Immature natural killer cell (primary cell): ENCODE data around the gene PRAC2. TPM values are rescaled to one million over a fixed set of nuclear protein-coding genes. Genes with fewer than 3 reads are reported as not detected.

Experiments used
- DNase-seq, 3 donors: peaks; one replicate each; pipeline ENCODE4 v3.0.0; 2022; ENCODE audit warnings: mixed read lengths in 1 of 3
- H3K27ac Mint-ChIP-seq, 6 donors: one replicate each; pipeline ENCODE4 v1.8.0; 2020; ENCODE audit warnings: mixed read lengths in 6 of 6, mild to moderate bottlenecking in 5 of 6, inconsistent platforms in 4 of 6, moderate library complexity in 3 of 6
- H3K27me3 Mint-ChIP-seq, 3 donors: one replicate each; pipeline ENCODE4 v1.8.0; 2020 to 2021; ENCODE audit warnings: low read depth in 3 of 3, mild to moderate bottlenecking in 3 of 3, mixed read lengths in 3 of 3, moderate library complexity in 3 of 3, inconsistent platforms in 1 of 3
- H3K36me3 Mint-ChIP-seq, 3 donors: one replicate each; pipeline ENCODE4 v1.8.0; 2020; ENCODE audit warnings: mixed read lengths in 3 of 3, inconsistent platforms in 2 of 3, mild to moderate bottlenecking in 2 of 3
- H3K4me1 Mint-ChIP-seq, 2 donors: one replicate each; pipeline ENCODE4 v1.8.0; 2020; ENCODE audit warnings: inconsistent platforms in 2 of 2, mild to moderate bottlenecking in 2 of 2, mixed read lengths in 2 of 2, moderate library complexity in 1 of 2
- H3K4me3 Mint-ChIP-seq, 5 donors: one replicate each; pipeline ENCODE4 v1.8.0; 2020; ENCODE audit warnings: mild to moderate bottlenecking in 5 of 5, mixed read lengths in 5 of 5, inconsistent platforms in 3 of 5, moderate library complexity in 3 of 5
- H3K9me3 Mint-ChIP-seq, 6 donors: one replicate each; pipeline ENCODE4 v1.8.0; 2020; ENCODE audit warnings: mild to moderate bottlenecking in 6 of 6, mixed read lengths in 6 of 6, inconsistent platforms in 4 of 6, moderate library complexity in 3 of 6
- polyA plus RNA-seq, 3 donors: library from polyadenylated mRNA; unstranded; fragments of 300-500 nt; fragmentation: Illumina TruSeq; gene quantifications; one replicate each; pipeline ENCODE4 v1.2.3, GENCODE V29; 2021

Gene PRAC2
- polyA plus RNA-seq, 3 donors from 2014 or later, result not detected

DNA sequence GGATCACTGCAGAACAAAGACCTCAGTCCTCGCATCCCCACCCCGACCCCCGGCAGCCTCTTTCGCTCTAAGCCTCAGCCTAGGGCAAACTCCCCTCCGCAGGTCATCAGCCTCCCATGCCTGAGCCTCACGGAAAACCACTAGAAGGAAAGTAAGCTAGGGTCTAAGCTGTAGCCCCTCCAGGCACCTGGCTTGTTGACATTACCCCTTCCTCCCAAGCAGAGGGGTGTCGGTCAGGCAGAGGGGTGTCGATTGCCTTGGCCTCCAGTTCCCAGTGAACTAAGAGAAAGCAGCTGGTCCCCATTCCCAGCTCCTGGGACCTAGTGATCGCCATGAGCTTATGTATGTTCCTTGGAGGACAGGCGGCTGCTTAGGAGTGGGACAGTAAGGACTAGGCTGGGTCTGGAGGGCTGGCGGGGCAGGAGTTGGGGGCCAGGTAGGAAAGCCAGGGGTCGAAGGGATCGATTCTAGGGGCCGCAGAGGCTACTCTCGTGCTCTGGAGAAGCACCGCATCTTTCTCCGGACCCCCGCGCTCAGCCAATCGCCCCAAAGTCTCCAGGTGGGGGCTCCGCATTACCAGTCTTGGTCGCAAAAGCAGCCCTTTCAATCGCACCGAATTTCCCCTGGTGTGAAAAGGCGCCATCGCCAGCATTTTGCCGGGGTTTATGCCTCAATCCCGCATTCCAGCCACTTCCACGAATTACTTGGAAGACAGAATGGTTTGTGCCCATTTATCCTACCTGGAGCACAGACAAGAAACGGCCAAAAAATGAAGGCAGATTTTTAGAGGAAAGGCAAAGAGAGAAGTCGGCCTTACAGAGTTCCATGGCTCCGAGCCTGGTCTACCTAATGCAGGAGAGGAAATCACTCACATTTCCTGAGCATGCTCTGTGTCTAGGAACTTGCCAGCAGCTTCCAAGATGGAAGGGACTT is 26.9 kb downstream of the PRAC2 start:
- Mint-ChIP-seq H3K27ac (no peak overlapping the region), H3K4me3 (peak overlapping the region in 1 of 5 donors; percentile 12)

DNA sequence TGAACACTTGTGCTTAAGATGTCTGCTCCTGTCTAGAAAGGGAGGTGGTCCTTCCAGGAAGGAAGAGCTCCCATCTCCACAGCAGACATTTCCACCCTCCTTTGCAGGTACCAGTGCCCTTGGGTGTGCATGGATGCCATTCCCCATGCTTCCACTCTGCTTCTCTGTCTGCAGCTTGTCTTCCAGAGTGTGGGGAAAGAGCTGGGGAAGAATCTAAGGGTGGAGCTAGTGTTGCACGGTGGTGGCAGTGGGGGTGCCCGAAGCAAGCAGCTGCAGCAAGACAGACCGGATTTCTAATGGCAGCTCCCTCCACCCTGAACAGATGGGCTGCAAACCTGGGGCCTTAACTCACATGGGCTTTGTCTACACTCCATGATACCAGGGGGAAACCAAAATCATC is 28.2 kb downstream of the PRAC2 start:
- Mint-ChIP-seq H3K4me1 (peaks cover 5 to 6% of the 10 kb centered on the region in 2 donors), H3K9me3 (peaks cover 0 to 1% (median 0%) of the 10 kb centered on the region in 6 donors), H3K27me3 (peaks cover 40 to 73% (median 67%) of the 10 kb centered on the region in 3 donors), H3K36me3 (no peaks in the 10 kb centered on the region), H3K4me3 (no peak overlapping the region), H3K27ac (no peak overlapping the region)
- DNase-seq, result no peak

More for the DNA sequence above, 26.9 kb downstream of the PRAC2 start:
- Mint-ChIP-seq H3K36me3 (no peaks in the 10 kb centered on the region), H3K4me1 (peaks cover 5 to 6% of the 10 kb centered on the region in 2 donors), H3K9me3 (peaks cover 0 to 1% (median 0%) of the 10 kb centered on the region in 6 donors), H3K27me3 (peaks cover 42 to 71% (median 70%) of the 10 kb centered on the region in 3 donors)
- DNase-seq, result no peak

DNA sequence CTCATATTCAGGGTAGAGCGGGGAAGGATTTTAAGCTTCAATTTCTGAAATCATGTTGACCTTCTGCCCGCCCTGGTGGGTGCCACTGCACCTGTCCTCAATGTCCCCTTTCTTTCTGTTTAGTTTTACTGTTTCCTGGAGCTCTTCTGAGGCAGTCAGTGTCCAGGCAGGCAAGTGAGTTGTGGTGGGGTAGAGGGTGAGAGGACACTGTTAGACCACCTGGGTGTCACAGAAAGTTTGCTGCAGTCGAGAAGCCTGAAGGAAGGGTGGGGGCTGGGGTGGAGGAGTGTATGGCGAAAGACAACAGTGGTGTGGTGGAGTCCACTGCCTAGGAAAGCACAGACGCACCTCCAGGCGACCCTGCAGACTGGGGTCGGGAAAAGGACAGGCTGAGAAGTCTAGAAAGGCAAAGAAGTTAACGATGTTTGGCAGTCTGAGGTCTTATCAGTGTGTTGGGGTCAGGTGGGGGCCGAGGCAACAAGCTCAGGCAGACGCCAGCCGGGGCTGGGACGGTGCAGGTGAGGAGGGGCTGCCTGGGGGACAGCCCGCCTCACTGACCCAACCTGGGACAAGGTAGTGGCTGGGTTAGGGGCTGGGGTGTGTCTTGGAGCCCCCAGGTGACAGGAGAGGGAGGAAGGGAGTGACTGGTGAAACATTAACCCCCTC is 28.9 kb downstream of the PRAC2 start:
- H3K27ac Mint-ChIP-seq, result no peak overlapping the region
- peaks cover 0 to 1% (median 0%) of the 10 kb centered on the region in 6 donors for H3K9me3 Mint-ChIP-seq
- no peak overlapping the region for H3K4me3 Mint-ChIP-seq
- DNase-seq, result no peak
- H3K4me1 Mint-ChIP-seq, result peaks cover 0 to 4% of the 10 kb centered on the region in 2 donors
- no peaks in the 10 kb centered on the region for H3K36me3 Mint-ChIP-seq
- H3K27me3 Mint-ChIP-seq, result peaks cover 42 to 70% (median 61%) of the 10 kb centered on the region in 3 donors

DNA sequence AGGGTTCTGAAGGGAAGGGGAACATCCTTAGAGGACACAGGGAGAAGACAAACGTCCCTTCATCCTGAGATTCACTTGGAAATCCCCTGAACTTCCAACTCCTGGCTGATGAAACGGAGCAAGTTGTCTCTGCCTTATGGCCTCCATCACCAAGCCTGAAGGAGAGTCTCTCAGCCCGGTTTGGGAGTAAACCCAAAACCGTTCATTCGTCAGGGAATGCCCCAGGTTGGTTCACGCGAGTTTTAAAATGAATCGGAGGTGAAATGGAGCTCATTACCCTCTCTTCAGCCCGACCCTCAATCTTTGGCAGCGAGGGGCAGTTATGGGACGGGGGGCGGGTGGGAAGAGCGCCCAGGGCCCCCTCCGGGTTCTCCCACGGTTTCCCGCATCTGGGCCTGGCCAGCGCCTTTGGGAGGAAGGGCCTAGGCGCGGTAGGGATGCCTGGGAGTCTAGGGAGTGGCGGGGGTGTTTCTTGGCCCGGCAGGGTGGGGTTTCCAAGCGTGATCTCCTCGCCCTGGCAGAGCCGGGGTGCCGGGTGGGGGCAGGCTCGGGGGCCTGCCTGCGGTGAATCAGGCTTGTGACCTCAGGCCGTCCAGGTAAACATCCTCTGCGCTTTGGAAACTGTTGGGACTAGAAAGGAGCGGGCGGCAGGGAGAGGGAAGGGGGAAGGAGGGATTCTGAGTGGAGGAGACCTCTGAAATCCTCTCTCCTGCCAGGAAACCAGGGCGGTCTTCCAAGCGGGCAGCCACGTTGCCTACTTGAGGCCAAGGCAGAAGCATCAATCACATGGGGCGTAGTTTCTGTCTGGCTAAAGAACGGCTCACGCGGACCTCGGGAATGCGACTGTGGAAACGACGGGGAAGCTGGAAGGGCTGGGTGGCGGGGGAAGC is 29.7 kb downstream of the PRAC2 start:
- H3K4me1 Mint-ChIP-seq, result no peaks in the 10 kb centered on the region
- H3K4me3 Mint-ChIP-seq, result peak overlapping the region in 1 of 5 donors; percentile 9
- peaks cover 0 to 1% (median 0%) of the 10 kb centered on the region in 6 donors for H3K9me3 Mint-ChIP-seq
- peaks cover 47 to 68% (median 58%) of the 10 kb centered on the region in 3 donors for H3K27me3 Mint-ChIP-seq
- no peak for DNase-seq
- no peak overlapping the region for H3K27ac Mint-ChIP-seq
- no peaks in the 10 kb centered on the region for H3K36me3 Mint-ChIP-seq

DNA sequence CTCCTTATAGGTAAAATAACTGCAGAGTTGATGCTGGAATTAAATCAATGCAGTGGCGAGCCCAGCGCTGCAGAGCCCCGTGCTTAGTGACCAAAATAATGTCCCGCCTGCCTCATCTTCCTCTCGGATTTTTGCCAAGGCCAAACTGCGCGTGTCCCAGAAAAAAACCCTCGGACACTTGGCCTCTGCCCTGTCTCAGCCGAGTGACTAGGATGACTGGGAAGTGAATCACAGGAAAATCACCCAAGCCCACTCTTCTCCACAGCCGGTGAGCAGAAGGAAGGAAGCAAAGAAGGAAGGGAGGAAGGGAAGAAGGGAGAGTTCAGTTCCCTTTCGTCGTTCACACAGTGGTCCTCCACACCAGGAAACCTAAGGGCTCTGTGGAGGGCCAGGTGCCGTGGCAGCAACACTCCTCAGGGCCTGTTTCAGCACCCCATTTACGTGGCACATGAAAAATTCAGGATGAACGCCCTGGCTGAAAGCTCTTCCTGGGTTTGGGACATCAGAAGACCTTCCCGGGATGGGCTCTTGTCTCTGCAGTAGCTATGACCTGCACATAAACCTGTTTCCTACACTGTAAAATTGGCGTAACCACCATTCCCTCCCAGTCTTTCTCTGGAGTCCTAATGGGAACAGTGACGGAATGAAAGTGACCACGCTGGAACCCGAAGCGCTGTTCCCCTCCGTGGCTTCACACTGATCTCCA is 31.0 kb downstream of the PRAC2 start:
- no peaks in the 10 kb centered on the region for H3K4me1 Mint-ChIP-seq
- H3K9me3 Mint-ChIP-seq, result peaks cover 0 to 1% (median 0%) of the 10 kb centered on the region in 6 donors
- DNase-seq, result no peak
- H3K36me3 Mint-ChIP-seq, result no peaks in the 10 kb centered on the region
- H3K27me3 Mint-ChIP-seq, result peaks cover 45 to 59% (median 50%) of the 10 kb centered on the region in 3 donors
- H3K4me3 Mint-ChIP-seq, result peak overlapping the region in 1 of 5 donors; percentile 34
- no peak overlapping the region for H3K27ac Mint-ChIP-seq

DNA sequence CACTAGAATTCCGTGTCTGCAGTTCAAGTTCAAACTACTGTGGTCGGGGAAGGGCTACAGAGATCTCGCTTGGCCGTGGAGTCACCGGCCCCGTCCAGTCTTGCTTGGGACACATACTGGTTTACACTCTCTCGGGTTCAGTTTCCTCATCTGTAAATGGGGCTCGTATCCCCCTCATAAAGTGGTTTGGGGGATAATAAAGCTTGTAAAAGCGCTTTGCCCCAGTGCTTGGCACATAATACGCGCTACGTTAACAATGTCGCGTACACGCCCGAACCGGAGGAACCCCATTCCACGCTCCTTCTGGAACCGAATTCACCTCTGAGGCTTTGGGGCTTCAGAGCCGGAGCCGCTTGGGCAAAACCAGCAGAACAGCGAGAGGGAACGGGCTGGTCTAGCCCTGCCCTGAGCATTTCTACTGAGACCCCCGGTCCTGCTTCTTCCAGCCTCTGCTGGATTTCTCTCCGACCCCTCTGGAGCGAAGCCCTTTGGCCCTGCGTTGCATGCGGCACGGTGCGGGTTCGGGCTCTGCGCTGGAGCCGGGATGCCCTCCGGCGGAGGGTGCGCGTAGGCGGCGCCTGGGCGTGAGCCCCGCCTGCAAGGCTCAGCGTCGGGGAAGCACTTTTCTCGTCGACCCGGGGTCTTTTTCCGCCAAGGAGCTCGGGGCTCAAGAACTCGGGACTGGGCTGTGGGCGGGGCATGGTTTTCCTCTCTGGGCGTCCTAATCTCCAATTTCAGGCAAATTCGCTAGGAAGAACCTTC is 31.7 kb downstream of the PRAC2 start:
- Mint-ChIP-seq H3K27ac (no peak overlapping the region), H3K4me1 (no peaks in the 10 kb centered on the region), H3K4me3 (peak overlapping the region in 1 of 5 donors; percentile 34), H3K27me3 (peaks cover 38 to 59% (median 49%) of the 10 kb centered on the region in 3 donors), H3K9me3 (peaks cover 0 to 1% (median 0%) of the 10 kb centered on the region in 6 donors), H3K36me3 (no peaks in the 10 kb centered on the region)
- DNase-seq, result no peak

DNA sequence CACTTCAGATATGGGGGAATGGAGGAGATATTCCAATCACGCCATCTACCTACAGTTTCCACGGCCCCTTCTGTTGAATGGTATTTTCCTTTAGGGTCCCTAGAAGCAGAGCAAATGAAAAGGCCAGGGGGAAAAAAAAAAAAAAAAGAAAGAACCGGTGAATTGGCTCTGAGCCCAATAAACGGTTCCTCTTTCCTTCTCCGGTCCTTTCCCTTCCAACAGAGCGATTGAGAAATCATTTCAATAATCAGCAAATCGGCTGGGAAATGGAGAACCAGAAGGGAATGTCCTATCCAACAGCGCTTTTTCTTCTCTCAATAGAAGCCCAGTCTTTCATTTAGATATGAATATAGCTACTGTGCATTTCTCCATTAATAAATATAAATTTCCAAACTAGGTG is 32.4 kb downstream of the PRAC2 start:
- Mint-ChIP-seq H3K4me1 (no peaks in the 10 kb centered on the region), H3K27me3 (peaks cover 33 to 59% (median 45%) of the 10 kb centered on the region in 3 donors), H3K9me3 (peaks cover 0 to 1% (median 0%) of the 10 kb centered on the region in 6 donors), H3K4me3 (no peak overlapping the region), H3K27ac (no peak overlapping the region), H3K36me3 (no peaks in the 10 kb centered on the region)
- DNase-seq, result no peak

DNA sequence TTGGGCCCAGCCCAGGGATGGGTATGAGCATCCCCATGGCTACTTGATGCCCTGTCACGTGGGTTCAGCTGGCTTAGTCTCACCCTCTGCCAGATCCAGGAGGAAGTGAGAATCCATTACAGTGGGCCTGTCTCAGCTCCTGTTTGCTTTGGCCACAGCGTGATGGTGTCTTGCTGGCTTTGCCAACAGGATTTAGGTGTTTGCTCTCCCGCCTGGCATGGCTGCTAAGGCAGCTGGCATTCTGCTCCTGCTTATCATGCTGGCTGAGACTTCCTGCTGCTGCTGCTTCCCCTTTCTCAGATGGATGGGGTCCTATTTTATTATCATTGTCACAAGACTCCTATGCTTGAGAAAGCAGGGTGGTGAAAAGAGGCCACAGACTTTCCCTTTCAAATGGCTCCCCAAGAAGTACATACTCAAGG is 33.9 kb downstream of the PRAC2 start:
- Mint-ChIP-seq H3K4me3 (no peak overlapping the region), H3K36me3 (no peaks in the 10 kb centered on the region), H3K9me3 (peaks cover 0 to 1% (median 0%) of the 10 kb centered on the region in 6 donors), H3K27ac (no peak overlapping the region), H3K4me1 (no peaks in the 10 kb centered on the region), H3K27me3 (peaks cover 26 to 53% (median 40%) of the 10 kb centered on the region in 3 donors)
- no peak for DNase-seq

DNA sequence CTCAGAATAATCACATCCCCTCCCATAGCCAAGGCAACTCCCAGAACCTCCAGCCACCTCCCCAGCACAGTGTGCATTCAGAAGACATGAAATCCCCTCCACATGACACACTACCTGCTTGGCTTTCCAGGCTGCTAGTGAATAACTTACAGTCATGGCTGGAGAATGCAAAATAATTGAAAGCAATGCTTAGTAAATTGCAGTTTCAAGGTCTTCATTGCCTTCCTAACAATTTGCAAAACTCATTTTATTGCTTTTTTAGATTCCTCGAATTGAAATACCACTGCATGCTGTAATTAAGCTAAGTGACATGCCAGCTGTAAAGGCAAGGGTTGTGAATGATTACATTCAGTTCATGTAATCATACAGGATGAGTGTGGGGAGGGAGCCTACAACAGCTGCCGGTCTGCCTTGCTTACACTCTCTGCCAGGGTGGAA is 34.6 kb downstream of the PRAC2 start:
- no peak for DNase-seq
- H3K27ac Mint-ChIP-seq, result no peak overlapping the region
- H3K9me3 Mint-ChIP-seq, result peaks cover 0 to 1% (median 0%) of the 10 kb centered on the region in 6 donors
- peaks cover 22 to 52% (median 36%) of the 10 kb centered on the region in 3 donors for H3K27me3 Mint-ChIP-seq
- H3K36me3 Mint-ChIP-seq, result no peaks in the 10 kb centered on the region
- H3K4me3 Mint-ChIP-seq, result no peak overlapping the region
- H3K4me1 Mint-ChIP-seq, result no peaks in the 10 kb centered on the region

DNA sequence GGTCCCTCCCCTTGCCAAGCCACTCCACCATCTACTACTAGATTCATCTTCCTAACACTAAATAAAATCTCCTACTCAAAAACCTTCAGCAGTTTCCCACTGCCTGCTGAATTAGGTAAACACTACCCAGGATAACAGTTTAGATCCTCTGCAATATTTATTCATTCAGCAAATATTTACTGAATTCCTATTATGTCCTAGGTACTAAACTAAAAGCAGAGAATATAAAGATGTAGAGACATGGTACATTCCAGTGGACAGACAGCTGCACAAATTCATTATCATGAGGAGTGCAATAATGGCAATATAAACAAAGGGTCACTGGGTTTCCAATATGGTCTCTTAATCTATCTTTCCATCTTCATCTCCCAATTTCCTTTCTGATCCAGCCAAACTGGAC is 36.3 kb downstream of the PRAC2 start:
- no peak for DNase-seq
- Mint-ChIP-seq H3K36me3 (no peaks in the 10 kb centered on the region), H3K9me3 (no peaks in the 10 kb centered on the region), H3K4me3 (no peak overlapping the region), H3K27ac (no peak overlapping the region), H3K27me3 (peaks cover 17 to 39% (median 25%) of the 10 kb centered on the region in 3 donors), H3K4me1 (no peaks in the 10 kb centered on the region)

DNA sequence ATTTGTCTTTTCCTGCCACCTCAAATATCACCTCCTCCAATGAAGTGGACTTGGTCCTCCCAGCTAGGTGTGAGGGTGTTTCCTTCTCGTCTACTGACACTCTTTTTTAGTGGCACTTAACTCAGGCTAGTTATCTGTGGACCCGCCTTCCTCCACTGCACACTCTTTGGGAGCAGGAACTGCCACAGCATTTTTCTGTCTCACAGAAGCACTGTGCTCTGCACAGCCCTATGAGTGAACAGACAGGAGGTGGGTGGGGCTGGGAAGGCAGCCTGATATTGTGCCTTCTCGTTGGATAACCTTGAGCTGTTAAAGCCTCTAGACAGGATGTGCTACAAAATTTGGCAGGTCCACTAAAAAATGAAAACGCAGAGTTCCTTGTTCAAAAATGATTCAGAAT is 37.4 kb downstream of the PRAC2 start:
- Mint-ChIP-seq H3K27me3 (peaks cover 12 to 32% (median 21%) of the 10 kb centered on the region in 3 donors), H3K4me1 (no peaks in the 10 kb centered on the region)

DNA sequence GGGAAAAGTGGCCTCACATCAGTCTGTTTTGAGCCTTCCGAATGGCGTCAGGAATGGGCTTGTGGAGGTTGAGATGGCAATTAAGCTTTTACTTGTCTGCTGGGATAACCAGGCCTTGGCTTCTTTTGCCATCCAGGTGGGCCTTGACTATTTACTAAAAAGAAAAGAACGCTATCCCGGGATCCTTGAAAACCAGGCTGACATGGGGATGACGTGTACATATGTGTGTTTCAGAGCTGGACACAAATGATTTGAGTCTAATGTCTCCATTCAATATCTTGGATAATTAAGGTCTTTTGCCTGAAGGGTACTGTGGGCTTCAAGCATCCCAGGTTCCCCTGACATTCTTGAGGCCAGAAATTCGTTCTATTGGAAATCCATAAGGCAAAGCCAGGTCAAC is 38.1 kb downstream of the PRAC2 start:
- Mint-ChIP-seq H3K4me3 (no peak overlapping the region), H3K27ac (no peak overlapping the region), H3K4me1 (no peaks in the 10 kb centered on the region), H3K36me3 (no peaks in the 10 kb centered on the region), H3K9me3 (no peaks in the 10 kb centered on the region), H3K27me3 (peaks cover 12 to 26% (median 21%) of the 10 kb centered on the region in 3 donors)
- DNase-seq, result no peak

More for the DNA sequence above, 37.4 kb downstream of the PRAC2 start:
- no peaks in the 10 kb centered on the region for H3K9me3 Mint-ChIP-seq
- H3K27ac Mint-ChIP-seq, result no peak overlapping the region
- no peak for DNase-seq
- no peak overlapping the region for H3K4me3 Mint-ChIP-seq
- no peaks in the 10 kb centered on the region for H3K36me3 Mint-ChIP-seq
